Astrocyte of the cerebellum (primary cell): Measurements from ENCODE around the gene SMPX.

Experiments
- DNase-seq: peaks from one replicate; pipeline ENCODE4 v3.0.0-alpha.2; 2011; ENCODE audit warnings: low read depth
- H3K4me3 ChIP-seq: 2 replicates; pipeline ENCODE4 v1.5.1; 2011; ENCODE audit warnings: mild to moderate bottlenecking, low read depth, low read length, moderate library complexity
- CTCF ChIP-seq: IDR thresholded peaks from 2 replicates; pipeline ENCODE4 v1.5.1; 2012; ENCODE audit warnings: low read length, low read depth, moderate library complexity, mild to moderate bottlenecking; ENCODE audit errors: missing control alignments
- in situ Hi-C: cut with HindIII; loops from 2 replicates; pipeline ENCODE4 v1.10.0; 2017; ENCODE audit warnings: low sequenced_read_pairs

SMPX gene

GRCh38 chrX:21723084-21723483, 34.8 kb downstream of the SMPX start:
- no peak for DNase-seq
- TF ChIP-seq CTCF, result no peak
- in situ Hi-C loops, result no loop called here
- H3K4me3 ChIP-seq, result no peak overlapping the region

GRCh38 chrX:21721195-21721594, 36.7 kb downstream of the SMPX start:
- in situ Hi-C loops, result no loop called here
- no peak for TF ChIP-seq CTCF
- H3K4me3 ChIP-seq, result no peak overlapping the region
- no peak for DNase-seq

DNA sequence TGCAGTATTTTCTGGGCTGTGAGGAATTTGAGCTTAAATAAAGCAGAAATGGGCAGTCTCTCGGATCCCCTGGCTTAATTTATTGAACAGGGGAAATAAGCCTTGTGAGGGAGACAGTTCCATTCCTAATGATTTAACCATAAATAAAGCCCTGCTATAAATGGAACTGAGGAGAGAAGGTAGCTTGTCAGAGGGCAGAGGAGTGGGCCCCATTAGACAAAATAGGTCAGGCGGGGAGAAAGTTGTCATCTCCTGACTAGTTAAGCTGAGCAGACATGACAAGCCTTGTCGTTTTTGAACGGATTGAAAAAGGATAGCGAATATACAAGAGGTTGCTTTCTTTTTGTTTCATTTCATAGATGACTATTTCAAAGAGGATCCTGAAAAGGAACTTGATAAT, 39.3 kb downstream of the SMPX start:
- no peak for DNase-seq
- no peak overlapping the region for H3K4me3 ChIP-seq
- in situ Hi-C loops, result no loop called here
- TF ChIP-seq CTCF, result no peak

- TF ChIP-seq CTCF, result no peak
- in situ Hi-C loops, result no loop called here
- no peak overlapping the region for H3K4me3 ChIP-seq
- DNase-seq, result no peak
Observed at GRCh38 chrX:21717802-21718201, 40.1 kb downstream of the SMPX start.

DNA sequence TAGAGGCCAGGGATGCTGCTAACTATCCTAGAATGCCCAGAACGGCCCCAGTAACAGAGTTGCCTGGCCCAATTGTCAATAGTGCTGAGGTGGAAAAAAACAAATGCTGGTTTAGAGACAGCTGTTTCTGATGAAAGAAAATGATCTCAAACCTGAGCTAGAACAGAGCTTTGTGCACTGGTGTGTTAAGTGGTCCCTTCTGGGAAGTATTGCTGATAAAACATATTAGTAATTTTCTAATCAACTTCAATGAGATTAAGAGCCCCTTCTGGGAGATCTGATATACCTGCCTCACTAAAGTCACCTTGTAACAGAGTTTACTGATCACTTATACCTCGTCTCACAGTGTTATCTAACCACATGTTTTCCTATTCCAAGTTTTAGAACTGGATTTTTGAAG, 42.1 kb downstream of the SMPX start:
- no peak for TF ChIP-seq CTCF
- no peak overlapping the region for H3K4me3 ChIP-seq
- in situ Hi-C loops, result no loop called here
- DNase-seq, result no peak

GRCh38 chrX:21715337-21715736, 42.6 kb downstream of the SMPX start:
- DNase-seq, result no peak
- TF ChIP-seq CTCF, result no peak
- in situ Hi-C loops, result no loop called here
- H3K4me3 ChIP-seq, result no peak overlapping the region

DNA sequence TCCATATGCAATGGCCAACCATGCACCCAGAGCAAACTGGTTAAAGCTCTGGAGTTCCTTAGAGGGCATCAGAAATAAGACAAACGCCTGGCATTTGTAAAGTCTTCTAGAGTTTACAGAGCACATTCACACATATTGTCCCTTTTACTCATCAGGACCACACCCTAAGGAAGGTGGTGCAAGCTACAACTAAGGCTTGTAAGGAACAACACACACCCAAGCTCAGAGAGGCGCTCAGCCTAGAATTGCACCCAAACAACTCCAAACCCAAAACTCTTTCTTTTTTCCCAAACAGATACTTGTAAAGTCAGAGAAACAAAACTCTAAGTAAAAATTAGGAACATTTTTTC, 46.1 kb downstream of the SMPX start:
- DNase-seq, result no peak
- no peak for TF ChIP-seq CTCF
- H3K4me3 ChIP-seq, result no peak overlapping the region
- in situ Hi-C loops, result no loop called here
